ENCODE data around the gene KRTAP2-3.
"Not testable (repeated sequence)": the region's sequence is repeated elsewhere in the genome, so short reads cannot be mapped to it uniquely, and the experiment has no call there.

DNA sequence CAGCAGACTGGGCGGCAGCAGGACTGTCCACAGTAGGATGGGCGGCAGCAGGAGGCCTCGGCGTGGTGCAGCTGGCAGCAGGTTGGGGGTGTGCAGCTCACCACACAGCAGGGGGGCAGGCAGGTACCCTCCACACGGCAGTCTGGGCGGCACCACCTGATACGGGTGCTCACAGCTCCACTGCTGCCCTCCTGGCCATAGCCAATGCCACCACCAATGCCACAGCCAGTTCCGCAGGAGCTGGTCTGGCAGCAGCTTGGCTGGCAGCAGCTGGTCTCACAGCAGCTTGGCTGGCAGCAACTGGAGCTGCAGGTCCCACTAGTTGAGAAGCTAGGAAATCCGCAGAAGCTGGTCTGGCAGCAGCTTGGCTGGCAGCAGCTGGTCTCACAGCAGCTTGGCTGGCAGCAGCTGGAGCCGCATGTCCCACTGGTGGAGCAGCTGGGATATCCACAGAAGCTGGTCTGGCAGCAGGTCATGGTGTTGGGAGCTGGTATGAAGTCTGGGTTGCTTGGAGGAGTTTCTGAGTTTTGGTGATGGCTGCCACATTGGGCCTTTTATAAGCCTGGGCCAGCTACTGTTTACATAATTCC lies 25.5 kb downstream of the KRTAP2-3 start, which contains the start of gene KRTAP1-3:
- TF ChIP-seq, protein P1, sequence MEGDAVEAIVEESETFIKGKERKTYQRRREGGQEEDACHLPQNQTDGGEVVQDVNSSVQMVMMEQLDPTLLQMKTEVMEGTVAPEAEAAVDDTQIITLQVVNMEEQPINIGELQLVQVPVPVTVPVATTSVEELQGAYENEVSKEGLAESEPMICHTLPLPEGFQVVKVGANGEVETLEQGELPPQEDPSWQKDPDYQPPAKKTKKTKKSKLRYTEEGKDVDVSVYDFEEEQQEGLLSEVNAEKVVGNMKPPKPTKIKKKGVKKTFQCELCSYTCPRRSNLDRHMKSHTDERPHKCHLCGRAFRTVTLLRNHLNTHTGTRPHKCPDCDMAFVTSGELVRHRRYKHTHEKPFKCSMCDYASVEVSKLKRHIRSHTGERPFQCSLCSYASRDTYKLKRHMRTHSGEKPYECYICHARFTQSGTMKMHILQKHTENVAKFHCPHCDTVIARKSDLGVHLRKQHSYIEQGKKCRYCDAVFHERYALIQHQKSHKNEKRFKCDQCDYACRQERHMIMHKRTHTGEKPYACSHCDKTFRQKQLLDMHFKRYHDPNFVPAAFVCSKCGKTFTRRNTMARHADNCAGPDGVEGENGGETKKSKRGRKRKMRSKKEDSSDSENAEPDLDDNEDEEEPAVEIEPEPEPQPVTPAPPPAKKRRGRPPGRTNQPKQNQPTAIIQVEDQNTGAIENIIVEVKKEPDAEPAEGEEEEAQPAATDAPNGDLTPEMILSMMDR (conservative IDR thresholded peaks at IDR 0.05; ENCODE audit: low read length): not testable (repeated sequence)
- not testable (repeated sequence) for TF ChIP-seq EZH2phosphoT487 (IDR thresholded peaks at IDR 0.05; ENCODE audit: borderline replicate concordance, low read depth, low read length)

Measured in OCI-LY7 (cell line).